Measurements from ENCODE around the gene CMBL. TPM values are rescaled to one million over a fixed set of nuclear protein-coding genes. Genes with fewer than 3 reads are reported as not detected.

Gene CMBL
- total and polyA plus RNA-seq, 5 experiments from 2014 or later = 0.35 to 0.69 (median 0.51) TPM

DNA sequence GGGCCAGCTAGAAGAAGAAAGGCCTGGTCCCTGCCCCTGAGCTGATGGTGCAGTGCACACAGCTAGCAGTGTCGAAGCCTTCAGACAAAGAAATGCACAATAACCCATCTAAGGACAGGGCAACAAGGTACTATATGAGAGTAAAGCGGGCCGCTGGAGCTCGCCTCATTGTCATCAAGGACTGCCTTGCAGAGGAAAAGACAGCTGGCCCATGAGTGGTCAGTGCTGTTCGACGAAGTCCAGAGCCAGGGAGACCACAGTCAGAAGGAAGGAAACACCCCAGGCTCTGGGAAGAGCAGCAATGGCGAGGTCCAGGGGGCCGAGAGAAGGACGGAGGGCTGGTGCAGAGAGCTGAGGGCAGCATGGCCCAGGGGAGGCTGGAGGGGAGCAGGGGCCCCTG lies 75.3 kb downstream of the CMBL start:
- H3K4me3 Mint-ChIP-seq = no peak overlapping the region

GRCh38 chr5:10229306-10230048 lies 78.2 kb downstream of the CMBL start:
- no peak for DNase-seq
- ATAC-seq = no peak
- Mint-ChIP-seq H3K27ac (peak overlapping the region in 1 of 10 donors; percentile 6), H3K4me1 (no peaks in the 10 kb centered on the region), H3K36me3 (peaks cover 19 to 47% (median 43%) of the 10 kb centered on the region in 3 donors), H3K9me3 (peaks cover 0 to 19% (median 8%) of the 10 kb centered on the region in 9 donors), H3K27me3 (no peaks in the 10 kb centered on the region), H3K4me3 (no peak overlapping the region)
- POLR2A ChIA-PET = no interaction called here

More for the DNA sequence above, 75.3 kb downstream of the CMBL start:
- Mint-ChIP-seq H3K36me3 (peaks cover 0 to 50% (median 40%) of the 10 kb centered on the region in 3 donors), H3K27me3 (no peaks in the 10 kb centered on the region), H3K27ac (no peak overlapping the region), H3K9me3 (no peaks in the 10 kb centered on the region), H3K4me1 (peaks cover 0 to 4% (median 0%) of the 10 kb centered on the region in 4 donors)
- DNase-seq = no peak
- no peak for ATAC-seq
- POLR2A ChIA-PET = interaction anchor here (0.6 kb wide), 1 partner anchor 18 kb away, joined by 3 read pairs; the partner anchor contains the start of gene CCT5

- Mint-ChIP-seq H3K27me3 (no peaks in the 10 kb centered on the region), H3K36me3 (peaks cover 29 to 52% (median 50%) of the 10 kb centered on the region in 3 donors), H3K4me1 (no peaks in the 10 kb centered on the region), H3K4me3 (no peak overlapping the region), H3K27ac (peak overlapping the region in 1 of 10 donors; percentile 66), H3K9me3 (peaks cover 0 to 23% (median 9%) of the 10 kb centered on the region in 9 donors)
- no peak for DNase-seq
- ATAC-seq = no peak
- POLR2A ChIA-PET = no interaction called here
Measured at GRCh38 chr5:10228288-10228687, 79.4 kb downstream of the CMBL start.

Other genes with a start within 250 kb of the CMBL start
- 10 to 100 TPM; 16.8 to 20.7 TPM for gene ATPSCKMT, start 58.0 kb downstream of the CMBL start, total RNA-seq
- 10 to 100 TPM; 10.1 to 18.3 (median 14.3) TPM for gene ATPSCKMT, start 58.0 kb downstream of the CMBL start, polyA plus RNA-seq
- 100 to 1,000 TPM; 103 to 116 TPM for gene CCT5, start 57.6 kb downstream of the CMBL start, total RNA-seq
- gene CCT5, start 57.6 kb downstream of the CMBL start, polyA plus RNA-seq = 100 to 1,000 TPM; 195 to 216 (median 196) TPM
- 100 to 1,000 TPM; 197 to 198 TPM for gene MARCHF6, start 45.8 kb upstream of the CMBL start, total RNA-seq
- gene MARCHF6, start 45.8 kb upstream of the CMBL start, polyA plus RNA-seq = 10 to 100 TPM; 31.5 to 44.0 (median 38.0) TPM
- under 1 TPM in 1 of 2 experiments, not detected in 1; 0.57 TPM for gene ROPN1L, start 134.0 kb upstream of the CMBL start, total RNA-seq
- 1 to 10 TPM; 1.0 to 1.7 (median 1.6) TPM for gene ROPN1L, start 134.0 kb upstream of the CMBL start, polyA plus RNA-seq

Data from naive thymus-derived CD8-positive, alpha-beta T cell (primary cell).